GM23338 (cell line): Measurements from ENCODE around the gene PIEZO2. TPM values are rescaled to one million over a fixed set of nuclear protein-coding genes. Genes with fewer than 3 reads are reported as not detected.
A peak's percentile ranks its signal among the peaks of the same experiment; 100 is the strongest.

ENCODE experiments used
- ATAC-seq: fragments of 200-7000 bp; cut with Tn5 transposase; 3 replicates; pipeline ENCODE4 v1.9.1; 2020
- DNase-seq: peaks from one replicate; pipeline ENCODE4 v3.0.0-alpha.2; 2015; ENCODE audit warnings: low spot score
- H2AFZ ChIP-seq: fragments of 200-600 bp; sonication (generic); 2 replicates; pipeline ENCODE4 v1.8.0; 2016; ENCODE audit warnings: antibody characterized with exemption, mild to moderate bottlenecking, moderate library complexity
- H3F3A ChIP-seq: fragments of 200-600 bp; sonication (generic); replicated peaks from 2 replicates; pipeline ENCODE4 v1.8.0; 2017; ENCODE audit warnings: antibody characterized with exemption, mixed run types, low read depth
- H3K27ac ChIP-seq: fragments of 200-600 bp; sonication (generic); 2 replicates; pipeline ENCODE4 v1.6.1; 2016; ENCODE audit warnings: low read depth
- H3K27me3 ChIP-seq: fragments of 200-600 bp; sonication (generic); 2 replicates; pipeline ENCODE4 v1.8.0; 2016; ENCODE audit warnings: mild to moderate bottlenecking, mixed run types, moderate library complexity; ENCODE audit not compliant: insufficient read depth
- H3K36me3 ChIP-seq: fragments of 200-600 bp; sonication (generic); 2 replicates; pipeline ENCODE4 v1.8.0; 2016; ENCODE audit warnings: mild to moderate bottlenecking; ENCODE audit not compliant: insufficient read depth
- H3K4me1 ChIP-seq: fragments of 200-600 bp; sonication (generic); 2 replicates; pipeline ENCODE4 v1.8.0; 2016; ENCODE audit warnings: mild to moderate bottlenecking, moderate library complexity; ENCODE audit not compliant: insufficient read depth
- H3K4me2 ChIP-seq: fragments of 200-600 bp; sonication (generic); 2 replicates; pipeline ENCODE4 v1.7.1; 2017; ENCODE audit warnings: mixed run types
- H3K4me3 ChIP-seq: fragments of 200-600 bp; sonication (generic); 2 replicates; pipeline ENCODE4 v1.6.1; 2016; ENCODE audit warnings: mixed run types
- H3K79me2 ChIP-seq: fragments of 200-600 bp; sonication (generic); replicated peaks from 2 replicates; pipeline ENCODE4 v1.8.0; 2017; ENCODE audit warnings: mild to moderate bottlenecking; ENCODE audit not compliant: insufficient read depth
- H3K9me2 ChIP-seq: fragments of 200-600 bp; sonication (generic); 2 replicates; pipeline ENCODE4 v1.8.0; 2017; ENCODE audit not compliant: insufficient read depth
- H4K20me1 ChIP-seq: fragments of 200-600 bp; sonication (generic); replicated peaks from 2 replicates; pipeline ENCODE4 v1.8.0; 2017; ENCODE audit warnings: mild to moderate bottlenecking; ENCODE audit not compliant: insufficient read depth
- H3K27ac Mint-ChIP-seq: 2 replicates; pipeline ENCODE4 v1.8.0; 2020; ENCODE audit warnings: inconsistent platforms, mild to moderate bottlenecking, moderate library complexity, mixed read lengths
- H3K27me3 Mint-ChIP-seq: 3 replicates; pipeline ENCODE4 v1.8.0; 2022; ENCODE audit warnings: low read depth, mild to moderate bottlenecking, moderate library complexity, mixed read lengths, inconsistent platforms; ENCODE audit not compliant: insufficient read depth, poor library complexity
- H3K36me3 Mint-ChIP-seq: 3 replicates; pipeline ENCODE4 v1.8.0; 2021; ENCODE audit warnings: low read depth, mild to moderate bottlenecking, inconsistent platforms, moderate library complexity, mixed read lengths
- H3K4me1 Mint-ChIP-seq: 3 replicates; pipeline ENCODE4 v1.8.0; 2020; ENCODE audit warnings: mild to moderate bottlenecking, inconsistent platforms, mixed read lengths
- H3K4me3 Mint-ChIP-seq: 3 replicates; pipeline ENCODE4 v1.8.0; 2021; ENCODE audit warnings: moderate library complexity, mild to moderate bottlenecking, inconsistent platforms, mixed read lengths
- H3K9me3 Mint-ChIP-seq: 3 replicates; pipeline ENCODE4 v1.8.0; 2020; ENCODE audit warnings: moderate library complexity, mild to moderate bottlenecking, inconsistent platforms, mixed read lengths
- CREB1 ChIP-seq: fragments of 250-450 bp; sonication (Bioruptor Pico); IDR thresholded peaks from 2 replicates; pipeline ENCODE4 v1.5.0; 2020; ENCODE audit warnings: low read depth, mild to moderate bottlenecking, moderate library complexity
- CTCF ChIP-seq, 2 experiments: fragments of 200-600 bp in 1 of 2; sonication (generic) in 1 of 2; conservative IDR thresholded peaks; 2 replicates each; pipeline versions ENCODE4 v1.5.1 to v1.6.1; 2016 to 2017; ENCODE audit warnings: antibody characterized with exemption in 2 of 2, low read depth in 2 of 2, mild to moderate bottlenecking in 2 of 2, moderate library complexity in 1 of 2
- JUNB ChIP-seq: IDR thresholded peaks from one replicate; pipeline ENCODE4 v1.6.1; 2016; ENCODE audit warnings: antibody characterized with exemption; ENCODE audit not compliant: unreplicated experiment
- STAT1 ChIP-seq: IDR thresholded peaks from one replicate; pipeline ENCODE4 v1.6.1; 2016; ENCODE audit warnings: antibody characterized with exemption; ENCODE audit not compliant: unreplicated experiment
- polyA plus RNA-seq: library from polyadenylated mRNA; unstranded; fragments of >200 nt; fragmentation: Nextera tagmentation; extraction: Ambion mirVana; gene quantifications from 2 replicates; pipeline ENCODE4 v1.2.1, GENCODE V29; 2016
- total RNA-seq: library from RNA; depleted of rRNA; stranded (reverse); fragments of >200 nt; shearing (Covaris generic); gene quantifications from 2 replicates; pipeline ENCODE4 v1.2.3, GENCODE V29; 2014
- TF ChIP-seq, protein P1 (sequence below): fragments of 250-450 bp; sonication (Bioruptor Pico); IDR thresholded peaks from 2 replicates; pipeline ENCODE4 v1.5.0; 2020; ENCODE audit warnings: mild to moderate bottlenecking, moderate library complexity
- TF ChIP-seq, protein P2 (sequence below): IDR thresholded peaks from one replicate; pipeline ENCODE4 v1.6.1; 2018; ENCODE audit warnings: antibody characterized with exemption; ENCODE audit not compliant: unreplicated experiment

PIEZO2 gene
- total and polyA plus RNA-seq, 2 experiments from 2014 or later: 4.8 to 8.2 TPM

GRCh38 chr18:11150271-11150615 lies 874 bp upstream of the PIEZO2 start:
- Mint-ChIP-seq H3K27ac (peak overlapping the region; percentile 81), H3K27me3 (peaks cover 25% of the 10 kb centered on the region), H3K36me3 (no peaks in the 10 kb centered on the region; the same call in 2 of the 3 replicates), H3K9me3 (peaks cover 4% of the 10 kb centered on the region; the same call in 2 of the 3 replicates), H3K4me1 (peaks cover 44% of the 10 kb centered on the region), H3K4me3 (peak overlapping the region; percentile 67)
- Histone ChIP-seq H3F3A (no peaks in the 10 kb centered on the region), H3K36me3 (no peaks in the 10 kb centered on the region), H3K9me2 (no peaks in the 10 kb centered on the region), H4K20me1 (no peaks in the 10 kb centered on the region), H3K27me3 (peaks cover 56% of the 10 kb centered on the region), H3K4me2 (peak overlapping the region; percentile 86), H3K4me1 (peaks cover 36% of the 10 kb centered on the region), H3K27ac (no peak overlapping the region), H2AFZ (no peak overlapping the region), H3K4me3 (peak overlapping the region; percentile 65), H3K79me2 (no peaks in the 10 kb centered on the region)
- ATAC-seq: peak; percentile 17
- TF ChIP-seq, protein P1, sequence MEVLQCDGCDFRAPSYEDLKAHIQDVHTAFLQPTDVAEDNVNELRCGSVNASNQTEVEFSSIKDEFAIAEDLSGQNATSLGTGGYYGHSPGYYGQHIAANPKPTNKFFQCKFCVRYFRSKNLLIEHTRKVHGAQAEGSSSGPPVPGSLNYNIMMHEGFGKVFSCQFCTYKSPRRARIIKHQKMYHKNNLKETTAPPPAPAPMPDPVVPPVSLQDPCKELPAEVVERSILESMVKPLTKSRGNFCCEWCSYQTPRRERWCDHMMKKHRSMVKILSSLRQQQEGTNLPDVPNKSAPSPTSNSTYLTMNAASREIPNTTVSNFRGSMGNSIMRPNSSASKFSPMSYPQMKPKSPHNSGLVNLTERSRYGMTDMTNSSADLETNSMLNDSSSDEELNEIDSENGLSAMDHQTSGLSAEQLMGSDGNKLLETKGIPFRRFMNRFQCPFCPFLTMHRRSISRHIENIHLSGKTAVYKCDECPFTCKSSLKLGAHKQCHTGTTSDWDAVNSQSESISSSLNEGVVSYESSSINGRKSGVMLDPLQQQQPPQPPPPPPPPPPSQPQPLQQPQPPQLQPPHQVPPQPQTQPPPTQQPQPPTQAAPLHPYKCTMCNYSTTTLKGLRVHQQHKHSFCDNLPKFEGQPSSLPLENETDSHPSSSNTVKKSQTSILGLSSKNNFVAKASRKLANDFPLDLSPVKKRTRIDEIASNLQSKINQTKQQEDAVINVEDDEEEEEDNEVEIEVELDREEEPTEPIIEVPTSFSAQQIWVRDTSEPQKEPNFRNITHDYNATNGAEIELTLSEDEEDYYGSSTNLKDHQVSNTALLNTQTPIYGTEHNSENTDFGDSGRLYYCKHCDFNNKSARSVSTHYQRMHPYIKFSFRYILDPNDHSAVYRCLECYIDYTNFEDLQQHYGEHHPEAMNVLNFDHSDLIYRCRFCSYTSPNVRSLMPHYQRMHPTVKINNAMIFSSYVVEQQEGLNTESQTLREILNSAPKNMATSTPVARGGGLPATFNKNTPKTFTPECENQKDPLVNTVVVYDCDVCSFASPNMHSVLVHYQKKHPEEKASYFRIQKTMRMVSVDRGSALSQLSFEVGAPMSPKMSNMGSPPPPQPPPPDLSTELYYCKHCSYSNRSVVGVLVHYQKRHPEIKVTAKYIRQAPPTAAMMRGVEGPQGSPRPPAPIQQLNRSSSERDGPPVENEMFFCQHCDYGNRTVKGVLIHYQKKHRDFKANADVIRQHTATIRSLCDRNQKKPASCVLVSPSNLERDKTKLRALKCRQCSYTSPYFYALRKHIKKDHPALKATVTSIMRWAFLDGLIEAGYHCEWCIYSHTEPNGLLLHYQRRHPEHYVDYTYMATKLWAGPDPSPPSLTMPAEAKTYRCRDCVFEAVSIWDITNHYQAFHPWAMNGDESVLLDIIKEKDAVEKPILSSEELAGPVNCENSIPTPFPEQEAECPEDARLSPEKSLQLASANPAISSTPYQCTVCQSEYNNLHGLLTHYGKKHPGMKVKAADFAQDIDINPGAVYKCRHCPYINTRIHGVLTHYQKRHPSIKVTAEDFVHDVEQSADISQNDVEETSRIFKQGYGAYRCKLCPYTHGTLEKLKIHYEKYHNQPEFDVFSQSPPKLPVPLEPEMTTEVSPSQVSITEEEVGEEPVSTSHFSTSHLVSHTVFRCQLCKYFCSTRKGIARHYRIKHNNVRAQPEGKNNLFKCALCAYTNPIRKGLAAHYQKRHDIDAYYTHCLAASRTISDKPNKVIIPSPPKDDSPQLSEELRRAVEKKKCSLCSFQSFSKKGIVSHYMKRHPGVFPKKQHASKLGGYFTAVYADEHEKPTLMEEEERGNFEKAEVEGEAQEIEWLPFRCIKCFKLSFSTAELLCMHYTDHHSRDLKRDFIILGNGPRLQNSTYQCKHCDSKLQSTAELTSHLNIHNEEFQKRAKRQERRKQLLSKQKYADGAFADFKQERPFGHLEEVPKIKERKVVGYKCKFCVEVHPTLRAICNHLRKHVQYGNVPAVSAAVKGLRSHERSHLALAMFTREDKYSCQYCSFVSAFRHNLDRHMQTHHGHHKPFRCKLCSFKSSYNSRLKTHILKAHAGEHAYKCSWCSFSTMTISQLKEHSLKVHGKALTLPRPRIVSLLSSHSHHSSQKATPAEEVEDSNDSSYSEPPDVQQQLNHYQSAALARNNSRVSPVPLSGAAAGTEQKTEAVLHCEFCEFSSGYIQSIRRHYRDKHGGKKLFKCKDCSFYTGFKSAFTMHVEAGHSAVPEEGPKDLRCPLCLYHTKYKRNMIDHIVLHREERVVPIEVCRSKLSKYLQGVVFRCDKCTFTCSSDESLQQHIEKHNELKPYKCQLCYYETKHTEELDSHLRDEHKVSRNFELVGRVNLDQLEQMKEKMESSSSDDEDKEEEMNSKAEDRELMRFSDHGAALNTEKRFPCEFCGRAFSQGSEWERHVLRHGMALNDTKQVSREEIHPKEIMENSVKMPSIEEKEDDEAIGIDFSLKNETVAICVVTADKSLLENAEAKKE (CRISPR knock-in tag): peak; percentile 93
- TF ChIP-seq CTCF (conservative IDR thresholded peaks at IDR 0.05; ENCODE audit: low read depth in 2 of 2) (no peak), STAT1 (no peak), CREB1 (CRISPR knock-in tag) (no peak), JUNB (no peak)
- TF ChIP-seq, protein P2, sequence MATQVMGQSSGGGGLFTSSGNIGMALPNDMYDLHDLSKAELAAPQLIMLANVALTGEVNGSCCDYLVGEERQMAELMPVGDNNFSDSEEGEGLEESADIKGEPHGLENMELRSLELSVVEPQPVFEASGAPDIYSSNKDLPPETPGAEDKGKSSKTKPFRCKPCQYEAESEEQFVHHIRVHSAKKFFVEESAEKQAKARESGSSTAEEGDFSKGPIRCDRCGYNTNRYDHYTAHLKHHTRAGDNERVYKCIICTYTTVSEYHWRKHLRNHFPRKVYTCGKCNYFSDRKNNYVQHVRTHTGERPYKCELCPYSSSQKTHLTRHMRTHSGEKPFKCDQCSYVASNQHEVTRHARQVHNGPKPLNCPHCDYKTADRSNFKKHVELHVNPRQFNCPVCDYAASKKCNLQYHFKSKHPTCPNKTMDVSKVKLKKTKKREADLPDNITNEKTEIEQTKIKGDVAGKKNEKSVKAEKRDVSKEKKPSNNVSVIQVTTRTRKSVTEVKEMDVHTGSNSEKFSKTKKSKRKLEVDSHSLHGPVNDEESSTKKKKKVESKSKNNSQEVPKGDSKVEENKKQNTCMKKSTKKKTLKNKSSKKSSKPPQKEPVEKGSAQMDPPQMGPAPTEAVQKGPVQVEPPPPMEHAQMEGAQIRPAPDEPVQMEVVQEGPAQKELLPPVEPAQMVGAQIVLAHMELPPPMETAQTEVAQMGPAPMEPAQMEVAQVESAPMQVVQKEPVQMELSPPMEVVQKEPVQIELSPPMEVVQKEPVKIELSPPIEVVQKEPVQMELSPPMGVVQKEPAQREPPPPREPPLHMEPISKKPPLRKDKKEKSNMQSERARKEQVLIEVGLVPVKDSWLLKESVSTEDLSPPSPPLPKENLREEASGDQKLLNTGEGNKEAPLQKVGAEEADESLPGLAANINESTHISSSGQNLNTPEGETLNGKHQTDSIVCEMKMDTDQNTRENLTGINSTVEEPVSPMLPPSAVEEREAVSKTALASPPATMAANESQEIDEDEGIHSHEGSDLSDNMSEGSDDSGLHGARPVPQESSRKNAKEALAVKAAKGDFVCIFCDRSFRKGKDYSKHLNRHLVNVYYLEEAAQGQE: peak; percentile 10
- peak; percentile 85 for DNase-seq
